ENCODE data around the gene LYPD1. TPM values are rescaled to one million over a fixed set of nuclear protein-coding genes. Genes with fewer than 3 reads are reported as not detected.

The LYPD1 gene
- total and polyA plus RNA-seq, 9 of the 15 experiments (the other 6 are each of a cell fraction or from before 2014, with no cell fraction given): not detected

DNA sequence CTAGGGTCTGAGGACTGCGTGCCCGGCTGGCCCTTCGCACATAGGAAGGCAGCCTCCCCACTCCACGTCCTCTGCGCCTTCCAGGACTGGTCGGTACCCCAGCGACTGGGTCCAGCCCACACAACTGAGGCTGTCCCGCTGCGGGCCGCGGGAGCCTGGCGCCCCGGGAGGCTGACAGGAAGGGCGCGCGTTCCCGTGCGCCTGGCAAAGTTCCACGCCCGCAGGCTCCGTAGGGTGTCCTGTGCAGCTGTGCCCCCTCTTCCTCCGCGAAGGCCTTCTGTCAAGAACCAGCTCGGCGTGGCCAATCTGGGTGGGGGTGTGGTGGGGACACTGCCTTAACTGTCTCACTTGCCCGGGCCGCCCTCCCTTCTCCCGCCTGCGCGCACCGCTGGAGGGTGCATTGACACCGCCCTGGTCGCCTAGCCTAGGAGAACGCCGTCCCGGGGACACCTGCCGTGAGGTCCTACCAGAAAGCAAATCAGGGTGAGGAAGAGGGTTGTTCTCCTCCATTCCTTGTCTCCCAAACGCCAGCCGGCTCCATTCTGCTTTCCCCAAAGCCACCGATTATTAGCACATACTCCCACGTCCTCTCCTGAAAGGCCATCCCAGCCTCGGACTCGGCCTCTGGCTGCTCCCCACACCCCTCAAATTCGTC, 618 bp upstream of the LYPD1 start (continued):
- TF ChIP-seq, protein P1, sequence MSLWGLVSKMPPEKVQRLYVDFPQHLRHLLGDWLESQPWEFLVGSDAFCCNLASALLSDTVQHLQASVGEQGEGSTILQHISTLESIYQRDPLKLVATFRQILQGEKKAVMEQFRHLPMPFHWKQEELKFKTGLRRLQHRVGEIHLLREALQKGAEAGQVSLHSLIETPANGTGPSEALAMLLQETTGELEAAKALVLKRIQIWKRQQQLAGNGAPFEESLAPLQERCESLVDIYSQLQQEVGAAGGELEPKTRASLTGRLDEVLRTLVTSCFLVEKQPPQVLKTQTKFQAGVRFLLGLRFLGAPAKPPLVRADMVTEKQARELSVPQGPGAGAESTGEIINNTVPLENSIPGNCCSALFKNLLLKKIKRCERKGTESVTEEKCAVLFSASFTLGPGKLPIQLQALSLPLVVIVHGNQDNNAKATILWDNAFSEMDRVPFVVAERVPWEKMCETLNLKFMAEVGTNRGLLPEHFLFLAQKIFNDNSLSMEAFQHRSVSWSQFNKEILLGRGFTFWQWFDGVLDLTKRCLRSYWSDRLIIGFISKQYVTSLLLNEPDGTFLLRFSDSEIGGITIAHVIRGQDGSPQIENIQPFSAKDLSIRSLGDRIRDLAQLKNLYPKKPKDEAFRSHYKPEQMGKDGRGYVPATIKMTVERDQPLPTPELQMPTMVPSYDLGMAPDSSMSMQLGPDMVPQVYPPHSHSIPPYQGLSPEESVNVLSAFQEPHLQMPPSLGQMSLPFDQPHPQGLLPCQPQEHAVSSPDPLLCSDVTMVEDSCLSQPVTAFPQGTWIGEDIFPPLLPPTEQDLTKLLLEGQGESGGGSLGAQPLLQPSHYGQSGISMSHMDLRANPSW (CRISPR knock-in tag; IDR thresholded peaks at IDR 0.05): no peak
- TF ChIP-seq, protein P2, sequence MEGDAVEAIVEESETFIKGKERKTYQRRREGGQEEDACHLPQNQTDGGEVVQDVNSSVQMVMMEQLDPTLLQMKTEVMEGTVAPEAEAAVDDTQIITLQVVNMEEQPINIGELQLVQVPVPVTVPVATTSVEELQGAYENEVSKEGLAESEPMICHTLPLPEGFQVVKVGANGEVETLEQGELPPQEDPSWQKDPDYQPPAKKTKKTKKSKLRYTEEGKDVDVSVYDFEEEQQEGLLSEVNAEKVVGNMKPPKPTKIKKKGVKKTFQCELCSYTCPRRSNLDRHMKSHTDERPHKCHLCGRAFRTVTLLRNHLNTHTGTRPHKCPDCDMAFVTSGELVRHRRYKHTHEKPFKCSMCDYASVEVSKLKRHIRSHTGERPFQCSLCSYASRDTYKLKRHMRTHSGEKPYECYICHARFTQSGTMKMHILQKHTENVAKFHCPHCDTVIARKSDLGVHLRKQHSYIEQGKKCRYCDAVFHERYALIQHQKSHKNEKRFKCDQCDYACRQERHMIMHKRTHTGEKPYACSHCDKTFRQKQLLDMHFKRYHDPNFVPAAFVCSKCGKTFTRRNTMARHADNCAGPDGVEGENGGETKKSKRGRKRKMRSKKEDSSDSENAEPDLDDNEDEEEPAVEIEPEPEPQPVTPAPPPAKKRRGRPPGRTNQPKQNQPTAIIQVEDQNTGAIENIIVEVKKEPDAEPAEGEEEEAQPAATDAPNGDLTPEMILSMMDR (IDR thresholded peaks at IDR 0.05 in 2 of 3, conservative IDR thresholded peaks at IDR 0.05 in 1 of 3; ENCODE audit: insufficient read depth in 2 of 3, low read depth in 1 of 3, low read length in 3 of 3): no peak
- TF ChIP-seq RUNX1 (IDR thresholded peaks at IDR 0.05; ENCODE audit: low read depth): no peak
- TF ChIP-seq PRPF4 (IDR thresholded peaks at IDR 0.05; ENCODE audit: insufficient read depth, low read depth, low read length, poor library complexity, severe bottlenecking): no peak
- no peak for TF ChIP-seq ZNF77 (CRISPR knock-in tag; IDR thresholded peaks at IDR 0.05)
